Caco-2 (cell line): Measurements from ENCODE around the gene ZDHHC11B. TPM values are rescaled to one million over a fixed set of nuclear protein-coding genes. Genes with fewer than 3 reads are reported as not detected.
"Not testable (repeated sequence)": the region's sequence is repeated elsewhere in the genome, so short reads cannot be mapped to it uniquely, and the experiment has no call there.

Source experiments
- BruUV-seq: library from RNA; stranded (reverse); fragments of 400-500 nt; replicated peaks from 2 replicates; lab custom pipeline; 2021; lab: Mats Ljungman, UMichigan
- CTCF ChIA-PET: fragments of 300-600 bp; sonication (Branson Sonifier 250); formaldehyde crosslinking; loops from one replicate; lab custom pipeline; 2022; ENCODE audit warnings: antibody characterized with exemption; lab: Charles Lee
- POLR2A ChIA-PET: fragments of 300-600 bp; sonication (Branson Sonifier 250); formaldehyde crosslinking; loops from one replicate; lab custom pipeline; 2022; ENCODE audit warnings: antibody characterized with exemption; lab: Charles Lee
- DNase-seq, 2 experiments: peaks; one replicate each; pipeline versions ENCODE4 v3.0.0 to v3.0.0-alpha.2; 2020 to 2022
- H3K27me3 ChIP-seq: replicated peaks from 2 replicates; pipeline ENCODE4 v1.6.0; 2011; ENCODE audit warnings: low read length; ENCODE audit not compliant: control insufficient read depth, insufficient read depth
- H3K36me3 ChIP-seq: 2 replicates; pipeline ENCODE4 v1.5.1; 2011; ENCODE audit warnings: low read length; ENCODE audit not compliant: control insufficient read depth, insufficient read depth
- H3K4me1 ChIP-seq: fragments of 250-450 bp; sonication (Bioruptor Pico); 2 replicates; pipeline ENCODE4 v1.5.1; 2020; ENCODE audit warnings: mild to moderate bottlenecking
- H3K4me3 ChIP-seq: 2 replicates; pipeline ENCODE4 v1.5.1; 2011; ENCODE audit warnings: low read depth, mild to moderate bottlenecking, control low read depth, low read length
- H3K9me3 ChIP-seq: fragments of 250-450 bp; sonication (Bioruptor Pico); 2 replicates; pipeline ENCODE4 v1.5.1; 2020; ENCODE audit warnings: mild to moderate bottlenecking, moderate library complexity
- H3K27ac Mint-ChIP-seq: one replicate; pipeline ENCODE4 v1.8.0; 2022; ENCODE audit warnings: mixed read lengths; ENCODE audit not compliant: unreplicated experiment
- H3K27me3 Mint-ChIP-seq: one replicate; pipeline ENCODE4 v1.8.0; 2022; ENCODE audit warnings: mixed read lengths; ENCODE audit not compliant: insufficient read depth, unreplicated experiment
- H3K36me3 Mint-ChIP-seq: one replicate; pipeline ENCODE4 v1.8.0; 2022; ENCODE audit warnings: mild to moderate bottlenecking, mixed read lengths; ENCODE audit not compliant: insufficient read depth, unreplicated experiment
- H3K4me1 Mint-ChIP-seq: one replicate; pipeline ENCODE4 v1.8.0; 2022; ENCODE audit warnings: low read depth, mixed read lengths; ENCODE audit not compliant: unreplicated experiment
- H3K4me3 Mint-ChIP-seq: one replicate; pipeline ENCODE4 v1.8.0; 2022; ENCODE audit warnings: mild to moderate bottlenecking, moderate library complexity, mixed read lengths; ENCODE audit not compliant: unreplicated experiment
- H3K9me3 Mint-ChIP-seq: one replicate; pipeline ENCODE4 v1.8.0; 2022; ENCODE audit warnings: mixed read lengths; ENCODE audit not compliant: unreplicated experiment
- intact Hi-C: fragments of 100-400 bp; cut with micrococcal nuclease; formaldehyde crosslinking; loops from one replicate; pipeline ENCODE4 v1.10.0; 2022; ENCODE audit not compliant: unreplicated experiment
- total RNA-seq: library from RNA; stranded (reverse); gene quantifications from 2 replicates; pipeline ENCODE4 v1.2.3, GENCODE V29; 2022
- TF ChIP-seq, protein P1 (sequence below), 2 experiments: fragments of 200-600 bp in 1 of 2; IDR thresholded peaks; 1 replicate in 1 of 2; 2 replicates in 1 of 2; pipeline versions ENCODE4 v1.5.1 to v1.8.0; 2011 to 2022; ENCODE audit warnings: antibody characterized with exemption in 1 of 2, control low read depth in 1 of 2, inconsistent platforms in 1 of 2, low read depth in 1 of 2, low read length in 1 of 2, mild to moderate bottlenecking in 1 of 2, moderate library complexity in 1 of 2; ENCODE audit not compliant: insufficient read depth in 1 of 2, severe bottlenecking in 1 of 2, unreplicated experiment in 1 of 2

ZDHHC11B gene
- total RNA-seq, 1 experiment from 2014 or later: 1.00 TPM

DNA sequence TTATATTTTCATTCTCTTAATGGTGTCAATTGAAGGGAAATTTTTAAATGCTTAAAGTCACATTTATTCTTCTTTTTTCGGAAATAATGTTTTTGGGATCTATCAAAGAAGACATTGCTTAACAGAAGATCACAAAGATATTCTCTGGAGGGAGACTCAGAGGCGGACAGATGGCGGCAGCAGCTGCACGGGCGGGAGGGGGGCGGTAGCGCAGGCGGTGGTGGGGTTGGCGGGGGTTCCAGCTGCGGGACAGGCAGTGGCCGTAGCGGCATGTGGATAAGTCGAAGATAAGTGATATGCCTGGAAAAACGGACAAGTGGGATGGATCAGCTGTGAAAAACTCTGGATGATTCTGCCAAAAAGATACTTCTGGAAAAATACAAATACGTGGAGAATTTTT is 31.6 kb upstream of the ZDHHC11B start:
- ChIA-PET POLR2A (no interaction called here), CTCF (no interaction called here)
- TF ChIP-seq, protein P1, sequence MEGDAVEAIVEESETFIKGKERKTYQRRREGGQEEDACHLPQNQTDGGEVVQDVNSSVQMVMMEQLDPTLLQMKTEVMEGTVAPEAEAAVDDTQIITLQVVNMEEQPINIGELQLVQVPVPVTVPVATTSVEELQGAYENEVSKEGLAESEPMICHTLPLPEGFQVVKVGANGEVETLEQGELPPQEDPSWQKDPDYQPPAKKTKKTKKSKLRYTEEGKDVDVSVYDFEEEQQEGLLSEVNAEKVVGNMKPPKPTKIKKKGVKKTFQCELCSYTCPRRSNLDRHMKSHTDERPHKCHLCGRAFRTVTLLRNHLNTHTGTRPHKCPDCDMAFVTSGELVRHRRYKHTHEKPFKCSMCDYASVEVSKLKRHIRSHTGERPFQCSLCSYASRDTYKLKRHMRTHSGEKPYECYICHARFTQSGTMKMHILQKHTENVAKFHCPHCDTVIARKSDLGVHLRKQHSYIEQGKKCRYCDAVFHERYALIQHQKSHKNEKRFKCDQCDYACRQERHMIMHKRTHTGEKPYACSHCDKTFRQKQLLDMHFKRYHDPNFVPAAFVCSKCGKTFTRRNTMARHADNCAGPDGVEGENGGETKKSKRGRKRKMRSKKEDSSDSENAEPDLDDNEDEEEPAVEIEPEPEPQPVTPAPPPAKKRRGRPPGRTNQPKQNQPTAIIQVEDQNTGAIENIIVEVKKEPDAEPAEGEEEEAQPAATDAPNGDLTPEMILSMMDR (IDR thresholded peaks at IDR 0.05; ENCODE audit: insufficient read depth in 1 of 2, low read depth in 1 of 2, low read length in 1 of 2, severe bottlenecking in 1 of 2, unreplicated experiment in 1 of 2): no peak
- H3K27me3 ChIP-seq: peaks cover 1% of the 10 kb centered on the region; the same call in 1 of the 2 replicates
- H3K9me3 Mint-ChIP-seq: no peaks in the 10 kb centered on the region
- DNase-seq: no peak
- H3K27ac Mint-ChIP-seq: no peak overlapping the region
- intact Hi-C loops: no loop called here
- H3K4me1 ChIP-seq: no peaks in the 10 kb centered on the region
- BruUV-seq: no TSS peak
- H3K4me1 Mint-ChIP-seq: no peaks in the 10 kb centered on the region
- no peak overlapping the region for H3K4me3 ChIP-seq
- H3K36me3 ChIP-seq: no peaks in the 10 kb centered on the region
- H3K27me3 Mint-ChIP-seq: peaks cover 11% of the 10 kb centered on the region
- H3K9me3 ChIP-seq: no peaks in the 10 kb centered on the region
- no peak overlapping the region for H3K4me3 Mint-ChIP-seq
- no peaks in the 10 kb centered on the region for H3K36me3 Mint-ChIP-seq

DNA sequence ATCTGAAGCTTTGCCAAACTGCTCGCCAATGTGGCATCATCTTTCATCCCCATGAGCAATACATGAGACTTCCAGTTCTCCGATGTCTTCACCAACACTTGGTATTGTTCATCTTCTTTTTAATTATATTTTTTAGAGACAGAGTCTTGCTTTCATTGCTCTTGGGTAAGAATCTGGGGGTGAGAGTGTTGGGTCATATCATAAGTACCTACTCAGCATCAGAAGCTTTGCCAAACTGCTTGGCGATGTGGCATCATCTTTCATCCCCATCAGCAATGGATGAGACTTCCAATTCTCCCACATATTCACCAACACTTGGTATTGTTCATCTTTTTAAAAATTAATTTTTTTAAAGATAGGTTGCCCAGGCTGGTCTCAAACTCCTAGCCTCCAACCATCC is 30.9 kb upstream of the ZDHHC11B start:
- no TSS peak for BruUV-seq
- Histone ChIP-seq H3K9me3 (no peaks in the 10 kb centered on the region), H3K27me3 (peaks cover 1% of the 10 kb centered on the region; the same call in 1 of the 2 replicates), H3K4me1 (no peaks in the 10 kb centered on the region), H3K4me3 (no peak overlapping the region), H3K36me3 (no peaks in the 10 kb centered on the region)
- Mint-ChIP-seq H3K27me3 (peaks cover 11% of the 10 kb centered on the region), H3K36me3 (no peaks in the 10 kb centered on the region), H3K4me1 (no peaks in the 10 kb centered on the region), H3K27ac (no peak overlapping the region), H3K4me3 (no peak overlapping the region), H3K9me3 (no peaks in the 10 kb centered on the region)
- POLR2A ChIA-PET: no interaction called here
- TF ChIP-seq, protein P1 (IDR thresholded peaks at IDR 0.05; ENCODE audit: insufficient read depth in 1 of 2, low read depth in 1 of 2, low read length in 1 of 2, severe bottlenecking in 1 of 2, unreplicated experiment in 1 of 2): no peak
- CTCF ChIA-PET: no interaction called here
- intact Hi-C loops: no loop called here
- DNase-seq: no peak

DNA sequence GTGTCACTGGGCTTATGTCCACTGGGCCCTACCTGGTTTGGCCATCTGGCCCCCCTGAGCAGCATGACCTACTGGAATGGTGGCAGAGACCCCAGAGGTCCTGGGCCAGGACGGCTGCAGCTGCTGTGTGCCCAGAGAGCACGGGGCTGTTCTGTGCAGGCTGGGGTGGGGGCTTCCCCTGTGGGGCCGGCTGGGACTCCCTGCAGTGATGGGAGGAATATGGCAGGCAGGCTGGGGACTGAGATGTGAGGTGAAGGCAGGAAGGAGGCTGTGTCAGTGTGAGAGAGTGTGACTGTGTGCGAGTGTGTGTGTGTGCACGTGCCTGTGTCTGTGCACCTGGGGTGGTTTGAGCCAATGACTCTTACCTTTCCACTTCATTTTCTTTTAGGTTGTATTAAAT is 29.0 kb upstream of the ZDHHC11B start:
- H3K4me1 ChIP-seq, H3K4me3 ChIP-seq, intact Hi-C loops, H3K36me3 Mint-ChIP-seq, H3K27me3 Mint-ChIP-seq, H3K27ac Mint-ChIP-seq, H3K9me3 ChIP-seq, H3K9me3 Mint-ChIP-seq, CTCF ChIA-PET, DNase-seq, H3K4me1 Mint-ChIP-seq, H3K27me3 ChIP-seq, H3K4me3 Mint-ChIP-seq, POLR2A ChIA-PET, BruUV-seq, H3K36me3 ChIP-seq: not testable (repeated sequence)

DNA sequence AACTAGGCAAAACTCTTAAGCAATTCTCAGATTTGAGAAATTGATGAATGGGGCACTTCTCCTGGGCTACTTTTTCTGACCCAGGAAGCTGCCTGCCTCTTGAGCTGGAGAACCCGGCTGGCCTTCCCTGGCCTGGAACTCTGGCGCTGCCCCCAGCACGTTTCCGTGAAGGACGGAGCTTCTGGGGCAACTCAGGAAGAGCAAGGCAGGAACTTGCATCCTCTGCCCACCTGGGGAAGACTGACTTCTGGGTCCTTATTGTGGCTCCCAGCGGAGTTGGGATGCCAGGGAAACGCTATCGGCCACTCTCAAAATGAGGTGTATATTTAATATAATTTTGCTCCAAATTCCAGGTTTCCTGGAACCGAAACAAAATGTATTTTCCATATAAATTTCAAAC is 26.9 kb upstream of the ZDHHC11B start:
- BruUV-seq, H3K27me3 Mint-ChIP-seq, H3K36me3 ChIP-seq, H3K4me3 Mint-ChIP-seq, DNase-seq, H3K4me1 ChIP-seq, H3K4me3 ChIP-seq, POLR2A ChIA-PET, intact Hi-C loops, H3K27me3 ChIP-seq, H3K36me3 Mint-ChIP-seq, CTCF ChIA-PET, H3K4me1 Mint-ChIP-seq, H3K9me3 ChIP-seq, H3K27ac Mint-ChIP-seq, H3K9me3 Mint-ChIP-seq: not testable (repeated sequence)

DNA sequence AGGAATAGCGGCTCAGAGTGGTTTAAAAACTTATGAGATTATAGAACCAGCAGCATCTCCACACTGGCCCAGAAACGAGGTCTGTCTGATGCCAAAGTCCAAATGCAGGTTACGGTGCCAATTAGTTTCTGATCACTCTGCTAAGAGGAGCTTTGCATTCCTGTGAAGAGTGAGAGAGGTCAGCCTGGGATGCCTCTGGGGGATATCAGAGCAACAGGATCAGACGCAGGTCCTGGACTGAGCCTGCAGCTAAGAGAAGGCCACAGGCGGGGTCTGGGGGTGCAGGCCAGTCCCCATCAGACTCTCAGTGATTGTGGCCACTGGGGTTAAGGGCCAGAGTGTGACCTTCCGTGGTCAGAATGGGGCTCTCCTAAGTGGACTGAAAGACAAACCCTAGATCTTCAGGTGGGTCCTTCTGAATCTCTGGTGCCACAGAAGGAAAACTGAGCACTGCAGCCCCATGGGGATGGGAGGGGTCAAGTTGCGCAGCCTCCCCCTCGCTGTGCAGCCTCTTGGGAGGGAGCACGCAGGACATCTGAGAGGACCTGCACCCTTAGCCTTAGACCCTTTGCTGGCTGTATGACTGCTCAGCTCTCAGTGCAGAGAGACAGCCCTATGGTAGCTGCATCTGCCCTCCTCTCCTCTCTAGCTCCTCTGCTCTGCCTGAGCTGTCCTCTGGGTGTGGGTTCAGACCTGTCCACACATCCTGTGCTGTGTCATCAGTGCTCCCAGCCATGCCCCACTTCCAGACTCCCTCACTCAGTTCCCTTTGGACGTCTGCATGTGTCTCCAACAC is 23.4 kb upstream of the ZDHHC11B start:
- H3K36me3 ChIP-seq, H3K4me3 ChIP-seq, H3K27ac Mint-ChIP-seq, POLR2A ChIA-PET, H3K36me3 Mint-ChIP-seq, H3K4me3 Mint-ChIP-seq, H3K4me1 ChIP-seq, H3K4me1 Mint-ChIP-seq, intact Hi-C loops, DNase-seq, CTCF ChIA-PET, H3K27me3 ChIP-seq, BruUV-seq, H3K9me3 ChIP-seq: not testable (repeated sequence)
- Mint-ChIP-seq H3K27me3 (peaks cover 14% of the 10 kb centered on the region), H3K9me3 (peaks cover 20% of the 10 kb centered on the region)
